ENCODE results near the gene OTUD7B.
"Not testable (repeated sequence)": the region's sequence is repeated elsewhere in the genome, so short reads cannot be mapped to it uniquely, and the experiment has no call there.

Gene OTUD7B

DNA sequence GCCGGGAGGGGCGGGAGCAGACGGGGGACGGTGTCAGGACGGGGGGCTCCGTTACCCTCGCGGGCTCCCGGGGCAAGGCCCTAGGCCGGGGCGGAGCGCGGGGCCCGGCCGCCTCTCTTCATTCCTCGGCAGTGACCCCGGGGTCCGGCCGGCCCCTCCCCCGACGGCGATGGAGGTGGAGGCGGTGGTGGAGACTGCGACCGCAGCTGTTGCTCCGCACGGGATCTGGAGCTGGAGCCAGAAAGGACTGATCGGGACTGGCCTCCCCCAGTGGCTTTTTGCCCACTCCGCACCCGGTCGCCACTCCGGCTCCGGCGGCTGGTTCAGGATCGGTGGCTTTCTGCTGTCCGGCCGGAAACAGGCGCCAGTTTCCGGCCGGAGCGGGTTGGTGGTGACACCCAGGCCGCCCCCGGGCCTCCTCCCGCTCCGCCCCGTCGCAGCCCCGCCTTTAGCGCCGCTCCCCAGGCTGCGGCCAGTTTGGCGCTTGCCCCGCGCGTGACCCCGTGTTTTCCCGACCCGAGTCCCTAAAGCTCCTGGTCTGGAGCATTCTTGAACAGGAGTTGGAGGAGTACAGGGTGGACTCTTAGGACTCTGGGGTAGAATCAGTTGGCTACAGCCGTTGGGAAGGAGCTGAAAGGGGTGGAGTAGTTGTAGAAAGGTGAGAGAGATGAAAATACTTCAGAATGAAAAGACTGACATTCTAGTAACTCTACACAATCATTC, at the start of gene OTUD7B:
TSS of gene OTUD7B (minus strand) at position 334 of the 723 bp plus-strand sequence. CDS start 33,216 bp downstream, outside the sequence.
- no peak for DNase-seq

GRCh38 chr1:150060260-150060659, 49.7 kb upstream of the OTUD7B start:
- DNase-seq: no peak

- DNase-seq: no peak
These were observed 45.9 kb upstream of the OTUD7B start for GRCh38 chr1:150056407-150056806.

DNA sequence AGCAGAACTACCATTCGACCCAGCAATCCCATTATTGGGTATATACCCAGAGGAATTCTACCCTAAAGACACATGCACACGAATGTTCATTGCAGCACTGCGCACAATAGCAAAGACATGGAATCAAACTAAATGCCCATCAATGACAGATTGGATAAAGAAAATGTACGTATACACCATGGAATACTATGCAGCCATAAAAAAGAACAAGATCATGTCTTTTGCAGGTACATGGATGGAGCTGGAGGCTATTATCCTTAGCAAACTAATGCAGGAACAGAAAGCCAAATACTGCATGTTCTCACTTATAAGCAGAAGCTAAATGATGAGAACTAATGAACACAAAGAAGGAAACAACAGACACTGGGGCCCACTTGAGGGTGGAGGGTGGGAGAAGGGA, 45.0 kb upstream of the OTUD7B start:
- not testable (repeated sequence) for DNase-seq

GRCh38 chr1:150053926-150054325, 43.4 kb upstream of the OTUD7B start:
- no peak for DNase-seq

- DNase-seq: not testable (repeated sequence)
These were observed 41.4 kb upstream of the OTUD7B start for GRCh38 chr1:150051905-150052412.

DNA sequence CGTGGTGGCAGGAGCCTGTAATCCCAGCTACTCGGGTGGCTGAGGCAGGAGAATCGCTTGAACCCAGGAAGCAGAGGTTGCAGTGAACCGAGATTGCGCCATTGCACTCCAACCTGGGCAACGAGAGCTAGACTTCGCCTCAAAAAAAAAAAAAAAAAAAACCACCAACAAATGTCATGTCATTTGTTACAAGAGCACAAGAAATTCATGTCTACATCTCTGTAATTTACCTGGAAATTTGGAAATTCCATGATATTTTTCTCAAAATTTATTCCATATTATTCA, 40.5 kb upstream of the OTUD7B start:
- no peak for DNase-seq

GRCh38 chr1:150049926-150050325, 39.4 kb upstream of the OTUD7B start:
- DNase-seq: no peak

DNA sequence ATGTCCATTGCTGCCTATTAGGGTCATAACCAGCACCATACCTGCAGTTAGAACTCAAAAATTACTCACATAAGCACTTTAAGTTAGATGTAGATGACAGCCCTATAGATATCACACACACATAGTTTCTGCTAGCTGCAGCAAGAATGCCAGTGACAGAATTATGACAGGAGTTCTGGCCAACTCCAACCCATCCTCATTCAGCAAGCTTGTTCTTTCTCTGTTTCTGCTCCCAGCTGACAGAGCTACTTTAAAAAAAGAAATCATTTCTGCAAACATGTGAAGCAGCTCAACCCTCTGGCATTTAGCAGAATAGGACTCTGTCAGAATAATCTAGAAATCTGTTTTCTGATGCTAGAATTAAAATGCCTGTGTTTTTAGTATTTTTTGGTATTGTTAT, 23.8 kb upstream of the OTUD7B start:
- no peak for DNase-seq

DNA sequence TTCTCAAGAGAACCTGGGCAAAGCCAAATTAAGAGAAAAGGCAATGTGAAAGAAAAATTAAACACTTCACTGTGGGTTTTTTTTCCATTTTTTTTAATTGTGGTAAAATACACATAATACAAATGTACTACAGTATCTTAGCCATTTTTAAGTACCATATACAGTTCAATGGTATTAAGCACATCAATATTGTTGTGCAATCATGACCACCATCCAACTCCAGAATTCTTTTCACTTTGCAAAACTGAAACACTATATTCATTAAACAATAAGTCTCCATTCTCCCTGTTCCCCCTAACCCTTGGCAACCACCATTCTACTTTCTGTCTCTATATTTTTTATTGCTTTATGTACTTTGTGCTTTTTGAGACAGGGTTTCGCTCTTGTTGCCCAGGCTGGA, 17.8 kb upstream of the OTUD7B start:
- DNase-seq: no peak

- DNase-seq: no peak
These were observed 13.6 kb upstream of the OTUD7B start for GRCh38 chr1:150024156-150024555.

DNA sequence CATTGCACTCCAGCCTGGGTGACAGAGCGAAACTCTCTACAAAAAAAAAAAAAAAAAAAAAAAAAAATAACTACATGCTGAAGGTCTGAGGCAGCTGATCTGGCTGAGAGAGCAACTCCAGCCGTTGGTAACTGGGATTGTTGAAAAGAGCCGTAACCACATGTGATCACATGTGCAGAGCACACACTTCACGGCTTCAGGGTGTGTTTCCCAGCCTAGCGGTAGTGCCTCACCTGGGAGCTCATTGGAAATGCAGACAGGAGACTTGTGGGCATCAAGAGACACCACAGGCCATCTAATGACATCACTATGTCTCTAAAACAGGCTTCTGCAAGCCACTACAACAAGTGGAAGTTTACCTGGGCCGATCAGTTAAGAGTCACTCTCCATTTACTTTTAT, 11.8 kb upstream of the OTUD7B start:
- no peak for DNase-seq

DNA sequence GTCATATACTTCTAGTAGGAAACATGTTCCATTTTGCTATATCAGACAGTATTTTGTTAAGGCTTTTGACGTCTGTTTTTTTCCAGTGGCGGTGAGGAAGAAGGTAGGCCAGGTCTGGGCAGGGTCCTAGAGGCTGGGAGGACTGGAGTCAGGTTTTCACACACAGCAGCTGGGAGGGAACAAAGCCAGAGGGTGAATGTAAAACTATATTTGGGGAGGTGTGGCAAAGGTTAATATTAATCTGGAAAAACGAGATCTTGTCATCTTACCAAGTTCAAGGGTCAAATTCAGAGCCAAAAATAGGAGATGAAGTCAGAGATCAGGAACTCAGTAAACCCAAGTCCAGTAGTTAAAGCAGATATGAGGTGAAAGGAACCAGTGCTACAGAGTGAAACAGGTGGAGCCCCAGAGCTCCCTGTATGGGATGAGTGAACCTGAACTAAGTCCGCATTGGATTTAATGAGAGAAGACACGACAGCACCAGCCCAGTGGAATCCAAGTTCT, 10.7 kb upstream of the OTUD7B start:
- no peak for DNase-seq

DNA sequence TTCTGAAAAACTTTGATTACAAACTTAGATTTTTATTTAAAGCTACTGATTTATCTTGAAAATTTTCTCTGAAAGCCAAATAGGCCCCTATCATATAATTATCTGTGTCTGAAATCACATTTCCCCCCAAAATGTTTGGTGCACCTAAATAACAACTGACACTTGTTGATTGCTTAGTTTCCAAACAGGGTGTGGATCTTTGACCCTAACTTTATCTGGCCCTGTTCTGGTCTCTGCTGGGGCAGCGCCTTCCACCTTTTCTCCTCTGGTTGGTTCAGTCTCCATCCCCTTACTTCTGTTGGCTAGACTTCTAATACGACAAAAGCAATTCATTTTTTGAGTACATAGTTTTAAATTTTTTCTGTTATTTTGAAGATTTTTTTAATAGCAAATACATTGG, 10.2 kb upstream of the OTUD7B start:
- DNase-seq: no peak

GRCh38 chr1:150018165-150018564, 7.6 kb upstream of the OTUD7B start:
- no peak for DNase-seq

- DNase-seq: no peak
These were observed 6.8 kb upstream of the OTUD7B start for GRCh38 chr1:150017206-150017750.

DNA sequence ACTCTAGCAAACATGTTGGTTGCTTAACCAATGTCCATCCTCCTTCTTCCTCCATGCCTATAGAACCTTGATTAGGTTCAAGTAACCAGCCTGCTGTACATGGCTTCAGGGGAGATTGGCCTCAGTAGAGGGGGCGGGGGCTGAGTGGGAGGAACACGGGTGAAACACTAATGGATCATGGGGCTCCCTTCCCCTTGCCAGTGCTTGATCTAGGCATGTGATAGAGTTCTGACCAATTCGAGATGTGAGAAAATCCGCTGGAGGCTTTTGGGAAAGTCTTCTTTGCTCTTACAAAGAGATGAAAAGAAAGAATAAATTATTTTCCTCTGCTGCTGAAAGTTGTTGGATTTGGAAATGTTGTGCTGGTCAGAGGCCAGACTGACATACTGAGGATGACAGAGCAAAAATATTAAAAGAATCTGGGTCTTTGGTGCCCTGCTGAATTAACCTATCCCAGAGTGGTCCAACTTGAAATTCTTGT, 5.2 kb upstream of the OTUD7B start:
- DNase-seq: no peak

DNA sequence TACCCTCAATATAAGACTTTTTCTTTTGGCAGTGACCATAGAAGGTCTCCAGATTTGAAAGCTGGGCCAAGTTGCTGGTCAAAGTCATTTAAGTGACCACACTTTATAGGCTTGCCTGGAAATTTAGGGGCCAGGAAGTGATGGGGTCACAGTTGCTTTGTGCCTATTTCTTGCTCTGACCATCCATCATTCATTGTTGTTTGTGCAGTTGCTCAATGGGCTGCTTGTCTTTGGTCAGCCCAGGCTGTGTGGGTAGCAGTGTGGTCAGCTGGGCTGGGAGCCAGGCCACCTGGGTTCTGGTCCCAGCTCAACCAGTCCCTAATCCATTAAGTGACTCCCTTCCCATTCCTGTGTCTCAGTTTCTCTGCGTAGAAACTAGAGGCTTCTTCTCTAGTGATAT, 2.1 kb upstream of the OTUD7B start:
- DNase-seq: no peak

DNA sequence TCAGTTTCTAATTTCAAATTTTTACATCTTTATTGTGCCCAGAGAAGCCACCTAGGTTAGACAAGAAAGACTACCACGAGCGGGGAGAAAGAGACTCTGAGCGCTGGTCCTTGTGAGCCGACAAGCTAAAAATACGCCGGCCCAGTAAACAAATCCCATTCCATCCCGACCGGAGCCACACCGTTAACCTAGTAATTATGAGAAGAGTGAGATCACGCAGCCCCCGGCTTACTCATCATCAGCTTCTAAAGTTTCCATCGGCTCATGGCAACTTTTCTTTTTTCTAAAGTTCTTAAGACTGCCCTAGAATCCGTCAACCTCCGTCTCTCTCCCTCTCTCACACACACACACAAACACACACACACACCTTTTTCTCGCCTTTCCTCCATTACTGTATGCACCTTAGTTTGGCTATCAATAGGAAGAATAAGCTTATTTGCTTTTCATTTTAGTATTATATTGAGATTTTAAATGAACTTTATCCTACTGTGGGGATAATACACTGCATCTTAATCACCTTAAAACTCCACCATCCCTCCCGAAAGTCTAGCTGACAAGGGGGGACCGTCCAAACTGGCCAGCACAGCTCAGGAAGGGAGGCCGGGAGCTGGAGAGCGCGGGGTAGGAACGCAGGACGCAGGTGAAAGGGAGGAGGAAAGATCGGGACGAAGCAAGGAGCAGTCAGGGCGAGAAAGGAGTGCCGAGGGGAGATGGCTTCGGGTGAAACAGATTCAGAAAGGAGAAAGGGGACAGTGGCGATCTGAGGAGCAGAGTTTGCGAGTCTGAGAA, 728 bp downstream of the OTUD7B start:
- DNase-seq: no peak

GRCh38 chr1:150008699-150009098, 1.8 kb downstream of the OTUD7B start:
- no peak for DNase-seq

DNA sequence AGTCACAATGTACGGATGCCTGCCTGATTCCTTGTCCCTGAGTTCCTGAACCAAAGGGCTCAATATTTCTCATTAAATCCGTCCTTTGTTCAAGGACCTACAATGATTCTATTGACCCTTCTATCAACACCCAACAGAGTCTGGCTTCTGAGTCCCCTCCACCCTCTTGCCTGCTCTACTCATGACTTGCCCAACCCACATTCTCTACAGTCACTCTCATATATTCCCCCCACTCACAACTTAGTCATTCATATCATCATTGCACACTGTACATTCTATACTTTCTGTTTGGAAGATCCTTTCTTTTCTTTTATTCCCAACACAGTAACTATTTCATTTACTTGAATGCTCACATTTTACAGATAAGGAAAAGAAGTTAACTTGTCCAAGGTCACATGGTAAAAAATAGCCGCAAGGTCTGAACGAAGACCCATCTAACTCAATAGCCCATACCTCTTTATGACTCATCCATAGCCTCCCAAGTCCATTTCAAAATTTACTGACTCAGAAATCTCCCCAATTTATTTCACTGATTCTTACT, 3.6 kb downstream of the OTUD7B start:
- no peak for DNase-seq

GRCh38 chr1:150005606-150006005, 4.9 kb downstream of the OTUD7B start:
- DNase-seq: no peak

DNA sequence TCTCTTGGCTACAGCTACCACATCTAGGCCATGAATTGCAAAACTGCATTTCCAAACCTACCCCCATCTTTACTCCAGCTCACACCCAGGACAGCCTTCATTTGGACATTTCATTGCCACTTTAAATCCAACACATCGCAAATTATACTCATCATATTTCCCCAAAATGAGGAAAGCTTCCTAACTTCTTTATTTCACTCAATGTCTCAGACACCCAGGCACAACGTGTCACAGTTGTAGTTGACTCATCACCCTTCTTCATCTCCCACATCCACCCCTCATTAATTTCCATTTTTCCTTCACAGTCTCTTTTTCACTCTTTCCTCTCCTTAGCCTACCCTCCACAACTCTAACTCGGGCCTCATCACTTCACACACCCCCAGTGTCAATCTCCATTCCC, 6.7 kb downstream of the OTUD7B start:
- no peak for DNase-seq

DNA sequence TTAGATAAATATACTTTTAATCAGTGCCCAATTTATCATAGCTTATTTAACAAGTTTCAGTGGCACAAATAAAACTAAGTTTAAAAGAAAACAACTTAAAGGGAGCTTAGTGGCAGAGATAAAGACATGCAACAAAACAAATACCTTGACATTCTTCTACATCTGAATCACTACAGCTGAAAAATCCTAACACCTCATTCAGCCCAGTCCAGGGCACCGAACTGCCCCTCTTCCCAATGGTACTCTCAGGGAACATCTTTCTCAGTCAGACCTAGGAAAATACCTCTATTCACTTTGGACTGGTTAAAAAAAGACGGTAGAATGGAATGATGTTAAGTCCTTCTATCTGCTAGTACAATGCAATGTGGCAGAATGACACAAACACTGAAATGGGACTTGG, 8.3 kb downstream of the OTUD7B start:
- DNase-seq: no peak

Data from KG1 (cell line).